ENCODE data around the gene MOSMO.

DNA sequence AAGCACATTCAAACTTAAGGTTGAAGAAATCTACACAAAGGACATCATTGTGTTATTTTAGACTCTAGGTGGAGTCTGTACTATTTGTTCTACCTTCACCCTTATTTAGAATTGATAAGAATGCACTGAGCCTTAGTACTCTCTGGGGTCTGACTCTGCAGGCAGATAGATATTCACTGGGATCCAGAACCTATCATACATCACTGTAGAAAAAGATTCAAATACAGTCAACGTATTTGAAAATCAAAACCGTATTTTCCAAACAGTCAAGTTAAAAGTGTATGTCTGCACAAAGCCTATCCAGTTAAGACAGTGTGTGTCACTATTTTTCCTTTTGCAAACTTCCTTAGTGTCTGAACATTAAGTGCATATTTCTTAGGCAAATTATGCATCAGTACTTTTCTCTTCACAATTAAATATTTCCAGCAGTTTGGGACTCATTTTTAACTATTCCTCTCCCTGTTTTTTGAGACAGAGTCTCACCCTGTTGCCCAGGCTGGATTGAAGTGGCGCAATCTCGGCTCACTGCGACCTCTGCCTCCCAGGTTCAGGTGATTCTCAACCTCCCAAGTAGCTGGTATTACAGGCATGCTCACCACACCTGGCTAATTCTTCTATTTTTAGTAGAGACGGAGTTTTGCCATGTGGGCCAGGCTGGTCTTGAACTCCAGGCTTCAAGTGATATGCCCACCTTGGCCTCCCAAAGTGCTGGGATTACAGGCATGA is 22.3 kb downstream of the MOSMO start:
- TF ChIP-seq POLR2A (IDR thresholded peaks at IDR 0.05; ENCODE audit: low read length) = no peak
- TF ChIP-seq GATA1 (IDR thresholded peaks at IDR 0.05; ENCODE audit: low read depth, low read length) = no peak
